OCI-LY7 (cell line): ENCODE data around the gene FGFBP3. TPM values are rescaled to one million over a fixed set of nuclear protein-coding genes. Genes with fewer than 3 reads are reported as not detected.
"Not testable (repeated sequence)": the region's sequence is repeated elsewhere in the genome, so short reads cannot be mapped to it uniquely, and the experiment has no call there.

ENCODE experiments used
- BruUV-seq: library from RNA; stranded (reverse); fragments of 400-500 nt; replicated peaks from 2 replicates; lab custom pipeline; 2021; lab: Mats Ljungman, UMichigan
- CTCF ChIA-PET: fragments of 300-600 bp; sonication (Branson Sonifier 250); formaldehyde crosslinking; loops from one replicate; lab custom pipeline; 2022; ENCODE audit warnings: antibody characterized with exemption; ENCODE audit not compliant: unreplicated experiment; lab: Charles Lee
- POLR2A ChIA-PET: fragments of 300-600 bp; sonication (Branson Sonifier 250); formaldehyde crosslinking; loops from one replicate; lab custom pipeline; 2022; ENCODE audit warnings: antibody characterized with exemption; lab: Charles Lee
- DNase-seq: peaks from one replicate; pipeline ENCODE4 v3.0.0-alpha.2; 2015; ENCODE audit warnings: low spot score
- H2AFZ ChIP-seq: fragments of 200-600 bp; sonication (generic), shearing (Covaris generic); 2 replicates; pipeline ENCODE4 v1.6.1; 2014; ENCODE audit warnings: mild to moderate bottlenecking, antibody characterized with exemption, low read length, moderate library complexity
- H3K27ac ChIP-seq: fragments of 200-600 bp; sonication (generic); 2 replicates; pipeline ENCODE4 v1.5.1; 2014; ENCODE audit warnings: mixed run types, low read depth, mild to moderate bottlenecking, moderate library complexity, low read length, inconsistent platforms; ENCODE audit not compliant: poor library complexity, severe bottlenecking
- H3K36me3 ChIP-seq: fragments of 200-600 bp; sonication (generic); 2 replicates; pipeline ENCODE4 v1.6.1; 2014; ENCODE audit warnings: mild to moderate bottlenecking, antibody characterized with exemption, low read length, moderate library complexity, mixed read lengths; ENCODE audit not compliant: insufficient read depth
- H3K4me1 ChIP-seq: fragments of 200-600 bp; sonication (generic); 2 replicates; pipeline ENCODE4 v1.5.1; 2014; ENCODE audit warnings: mild to moderate bottlenecking, low read length; ENCODE audit not compliant: insufficient read depth, poor library complexity, severe bottlenecking
- H3K4me2 ChIP-seq: fragments of 200-600 bp; sonication (generic); 2 replicates; pipeline ENCODE4 v1.6.1; 2014; ENCODE audit warnings: mild to moderate bottlenecking, low read length
- H3K4me3 ChIP-seq: fragments of 200-600 bp; sonication (generic); 2 replicates; pipeline ENCODE4 v1.5.1; 2014; ENCODE audit warnings: mild to moderate bottlenecking, low read depth, low read length; ENCODE audit not compliant: poor library complexity, severe bottlenecking
- H3K79me2 ChIP-seq: fragments of 200-600 bp; sonication (generic); 2 replicates; pipeline ENCODE4 v1.6.1; 2016; ENCODE audit warnings: low read depth, mild to moderate bottlenecking, low read length, moderate library complexity, mixed read lengths; ENCODE audit not compliant: insufficient read depth
- H3K9me2 ChIP-seq: fragments of 200-600 bp; sonication (generic); 2 replicates; pipeline ENCODE4 v1.6.1; 2016; ENCODE audit warnings: mild to moderate bottlenecking, low read length, mixed read lengths; ENCODE audit not compliant: insufficient read depth
- H3K9me3 ChIP-seq: fragments of 200-600 bp; sonication (generic); 2 replicates; pipeline ENCODE4 v1.6.1; 2014; ENCODE audit warnings: mild to moderate bottlenecking, mixed run types, low read length, mixed read lengths
- H4K20me1 ChIP-seq: fragments of 200-600 bp; sonication (generic); 2 replicates; pipeline ENCODE4 v1.6.1; 2014; ENCODE audit warnings: mild to moderate bottlenecking, antibody characterized with exemption, low read length, moderate library complexity, mixed read lengths; ENCODE audit not compliant: insufficient read depth
- CTCF ChIP-seq: fragments of 200-600 bp; sonication (generic); conservative IDR thresholded peaks from 2 replicates; pipeline ENCODE4 v1.5.1; 2014; ENCODE audit warnings: mild to moderate bottlenecking, antibody characterized with exemption, low read length, moderate library complexity, mixed read lengths
- EZH2phosphoT487 ChIP-seq: fragments of 200-600 bp; sonication (generic); IDR thresholded peaks from 2 replicates; pipeline ENCODE4 v1.6.1; 2018; ENCODE audit warnings: low read depth, borderline replicate concordance, mild to moderate bottlenecking, mixed run types, antibody characterized with exemption, low read length, moderate library complexity, mixed read lengths
- intact Hi-C: fragments of 100-400 bp; cut with micrococcal nuclease; formaldehyde crosslinking; loops from one replicate; pipeline ENCODE4 v1.10.0; 2022; ENCODE audit not compliant: unreplicated experiment
- total RNA-seq, 2 experiments: library from RNA; depleted of rRNA in 1 of 2; stranded (reverse); fragments of >200 nt in 1 of 2; shearing (Covaris generic) in 1 of 2; gene quantifications; 2 replicates each; pipeline ENCODE4 v1.2.3, GENCODE V29; 2014 to 2022

The FGFBP3 gene
- total RNA-seq, 2 experiments from 2014 or later: 1.1 to 2.7 TPM

GRCh38 chr10:91901784-91902677 is 7.3 kb downstream of the FGFBP3 start:
- intact Hi-C loops: no loop called here
- no peak overlapping the region for H3K4me2 ChIP-seq

GRCh38 chr10:91897421-91897820 is 11.9 kb downstream of the FGFBP3 start:
- TF ChIP-seq EZH2phosphoT487 (no peak), CTCF (no peak)
- no TSS peak for BruUV-seq
- POLR2A ChIA-PET: no interaction called here

More at GRCh38 chr10:91901784-91902677, 7.3 kb downstream of the FGFBP3 start:
- TF ChIP-seq EZH2phosphoT487: no peak
- no peak for TF ChIP-seq CTCF
- BruUV-seq: no TSS peak
- no peaks in the 10 kb centered on the region for H3K79me2 ChIP-seq
- no peaks in the 10 kb centered on the region for H3K9me2 ChIP-seq
- ChIA-PET POLR2A (no interaction called here), CTCF (no interaction called here)
- no peak overlapping the region for H3K4me3 ChIP-seq
- peaks cover 5% of the 10 kb centered on the region for H3K4me1 ChIP-seq
- H4K20me1 ChIP-seq: no peaks in the 10 kb centered on the region
- H3K9me3 ChIP-seq: no peaks in the 10 kb centered on the region
- no peak overlapping the region for H3K27ac ChIP-seq
- DNase-seq: no peak
- peaks cover 9% of the 10 kb centered on the region for H3K36me3 ChIP-seq
- H2AFZ ChIP-seq: no peak overlapping the region

GRCh38 chr10:91896212-91896756 is 13.0 kb downstream of the FGFBP3 start:
- Histone ChIP-seq H3K4me1 (no peaks in the 10 kb centered on the region), H4K20me1 (no peaks in the 10 kb centered on the region), H3K27ac (no peak overlapping the region), H3K79me2 (no peaks in the 10 kb centered on the region), H3K9me2 (no peaks in the 10 kb centered on the region), H3K4me3 (no peak overlapping the region), H3K36me3 (no peaks in the 10 kb centered on the region), H3K4me2 (no peak overlapping the region), H2AFZ (no peak overlapping the region), H3K9me3 (no peaks in the 10 kb centered on the region)
- TF ChIP-seq EZH2phosphoT487: no peak
- TF ChIP-seq CTCF: no peak
- ChIA-PET CTCF (no interaction called here), POLR2A (no interaction called here)
- no peak for DNase-seq
- intact Hi-C loops: no loop called here
- BruUV-seq: no TSS peak

More at GRCh38 chr10:91897421-91897820, 11.9 kb downstream of the FGFBP3 start:
- intact Hi-C loops: no loop called here
- Histone ChIP-seq H4K20me1 (no peaks in the 10 kb centered on the region), H3K9me3 (no peaks in the 10 kb centered on the region), H3K27ac (no peak overlapping the region), H3K79me2 (no peaks in the 10 kb centered on the region), H3K4me3 (no peak overlapping the region), H3K4me1 (no peaks in the 10 kb centered on the region), H3K4me2 (no peak overlapping the region), H3K9me2 (no peaks in the 10 kb centered on the region), H2AFZ (no peak overlapping the region), H3K36me3 (no peaks in the 10 kb centered on the region)
- no peak for DNase-seq
- CTCF ChIA-PET: no interaction called here

GRCh38 chr10:91894261-91894685 is 15.0 kb downstream of the FGFBP3 start:
- BruUV-seq, H3K9me2 ChIP-seq, H3K4me1 ChIP-seq, H3K4me2 ChIP-seq, H2AFZ ChIP-seq, intact Hi-C loops, H3K79me2 ChIP-seq, DNase-seq, H4K20me1 ChIP-seq, H3K27ac ChIP-seq, POLR2A ChIA-PET, H3K4me3 ChIP-seq, H3K36me3 ChIP-seq, CTCF ChIA-PET, H3K9me3 ChIP-seq: not testable (repeated sequence)
